ENCODE results near the gene SLC9A4.

GRCh38 chr2:102510791-102511575, 38.0 kb downstream of the SLC9A4 start:
- TF ChIP-seq CEBPB (IDR thresholded peaks at IDR 0.05; ENCODE audit: low read depth): no peak
- TF ChIP-seq, protein P1, sequence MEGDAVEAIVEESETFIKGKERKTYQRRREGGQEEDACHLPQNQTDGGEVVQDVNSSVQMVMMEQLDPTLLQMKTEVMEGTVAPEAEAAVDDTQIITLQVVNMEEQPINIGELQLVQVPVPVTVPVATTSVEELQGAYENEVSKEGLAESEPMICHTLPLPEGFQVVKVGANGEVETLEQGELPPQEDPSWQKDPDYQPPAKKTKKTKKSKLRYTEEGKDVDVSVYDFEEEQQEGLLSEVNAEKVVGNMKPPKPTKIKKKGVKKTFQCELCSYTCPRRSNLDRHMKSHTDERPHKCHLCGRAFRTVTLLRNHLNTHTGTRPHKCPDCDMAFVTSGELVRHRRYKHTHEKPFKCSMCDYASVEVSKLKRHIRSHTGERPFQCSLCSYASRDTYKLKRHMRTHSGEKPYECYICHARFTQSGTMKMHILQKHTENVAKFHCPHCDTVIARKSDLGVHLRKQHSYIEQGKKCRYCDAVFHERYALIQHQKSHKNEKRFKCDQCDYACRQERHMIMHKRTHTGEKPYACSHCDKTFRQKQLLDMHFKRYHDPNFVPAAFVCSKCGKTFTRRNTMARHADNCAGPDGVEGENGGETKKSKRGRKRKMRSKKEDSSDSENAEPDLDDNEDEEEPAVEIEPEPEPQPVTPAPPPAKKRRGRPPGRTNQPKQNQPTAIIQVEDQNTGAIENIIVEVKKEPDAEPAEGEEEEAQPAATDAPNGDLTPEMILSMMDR (IDR thresholded peaks at IDR 0.05 in 2 of 3, conservative IDR thresholded peaks at IDR 0.05 in 1 of 3; ENCODE audit: borderline replicate concordance in 1 of 3, insufficient read depth in 1 of 3, low read depth in 2 of 3, low read length in 2 of 3): no peak
- no peak for TF ChIP-seq POLR2A (IDR thresholded peaks at IDR 0.05; ENCODE audit: borderline replicate concordance, extremely low read depth, insufficient read depth, insufficient read length)
